LNCaP clone FGC (cell line): ENCODE data around the gene KIF26A.

Experiments
- DNase-seq: peaks from one replicate; pipeline ENCODE4 v3.0.0-alpha.2; 2011; ENCODE audit warnings: low read depth
- H3K4me3 ChIP-seq: 2 replicates; pipeline ENCODE4 v1.5.1; 2011; ENCODE audit warnings: mild to moderate bottlenecking, low read depth, low read length, control low read depth
- TF ChIP-seq, protein P1 (sequence below): IDR thresholded peaks from 2 replicates; pipeline ENCODE4 v1.5.1; 2012; ENCODE audit warnings: mild to moderate bottlenecking; ENCODE audit not compliant: control insufficient read depth, insufficient read depth; ENCODE audit errors: extremely low read depth

Gene KIF26A

DNA sequence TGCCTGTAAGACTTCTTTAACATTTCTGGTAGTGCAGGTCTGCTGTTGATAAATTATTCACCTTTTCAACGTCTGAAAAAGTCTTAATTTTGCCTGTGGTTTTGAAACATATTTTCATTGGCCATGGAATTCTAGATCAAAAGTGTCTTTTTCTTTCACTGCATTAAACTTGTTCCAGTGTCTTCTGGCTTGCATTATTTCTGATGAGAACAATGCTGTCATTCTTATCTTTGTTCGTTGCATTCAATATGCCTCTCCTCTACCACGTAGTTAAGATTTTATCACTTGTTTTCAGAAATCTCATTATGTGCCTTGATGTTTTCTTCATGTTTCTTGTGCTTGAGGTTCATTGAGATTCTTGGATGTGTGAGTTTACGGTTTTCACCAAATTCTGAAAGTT, 13.4 kb upstream of the KIF26A start:
- H3K4me3 ChIP-seq, result no peak overlapping the region
- TF ChIP-seq, protein P1, sequence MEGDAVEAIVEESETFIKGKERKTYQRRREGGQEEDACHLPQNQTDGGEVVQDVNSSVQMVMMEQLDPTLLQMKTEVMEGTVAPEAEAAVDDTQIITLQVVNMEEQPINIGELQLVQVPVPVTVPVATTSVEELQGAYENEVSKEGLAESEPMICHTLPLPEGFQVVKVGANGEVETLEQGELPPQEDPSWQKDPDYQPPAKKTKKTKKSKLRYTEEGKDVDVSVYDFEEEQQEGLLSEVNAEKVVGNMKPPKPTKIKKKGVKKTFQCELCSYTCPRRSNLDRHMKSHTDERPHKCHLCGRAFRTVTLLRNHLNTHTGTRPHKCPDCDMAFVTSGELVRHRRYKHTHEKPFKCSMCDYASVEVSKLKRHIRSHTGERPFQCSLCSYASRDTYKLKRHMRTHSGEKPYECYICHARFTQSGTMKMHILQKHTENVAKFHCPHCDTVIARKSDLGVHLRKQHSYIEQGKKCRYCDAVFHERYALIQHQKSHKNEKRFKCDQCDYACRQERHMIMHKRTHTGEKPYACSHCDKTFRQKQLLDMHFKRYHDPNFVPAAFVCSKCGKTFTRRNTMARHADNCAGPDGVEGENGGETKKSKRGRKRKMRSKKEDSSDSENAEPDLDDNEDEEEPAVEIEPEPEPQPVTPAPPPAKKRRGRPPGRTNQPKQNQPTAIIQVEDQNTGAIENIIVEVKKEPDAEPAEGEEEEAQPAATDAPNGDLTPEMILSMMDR, result no peak
- no peak for DNase-seq

DNA sequence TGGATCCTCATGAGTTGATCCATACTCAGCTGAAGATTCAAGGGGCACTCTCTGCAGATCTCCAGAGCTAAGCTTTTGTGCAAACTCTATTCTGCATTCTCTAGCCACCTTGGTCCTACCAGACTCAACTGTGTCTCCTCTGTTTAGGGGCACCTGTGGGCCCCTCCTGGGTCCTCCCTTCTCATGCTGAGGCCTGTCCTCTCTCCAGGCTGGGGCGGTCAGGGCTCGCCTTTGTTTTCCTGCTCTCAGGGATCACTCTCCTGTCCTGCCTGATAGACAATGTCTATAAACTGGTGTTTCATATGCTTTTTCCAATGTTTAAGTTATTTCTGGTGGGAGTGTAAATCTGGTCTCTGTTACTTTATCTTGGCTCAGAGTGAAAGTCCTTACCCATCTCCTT, 11.6 kb upstream of the KIF26A start:
- TF ChIP-seq, protein P1, result no peak
- no peak for DNase-seq

DNA sequence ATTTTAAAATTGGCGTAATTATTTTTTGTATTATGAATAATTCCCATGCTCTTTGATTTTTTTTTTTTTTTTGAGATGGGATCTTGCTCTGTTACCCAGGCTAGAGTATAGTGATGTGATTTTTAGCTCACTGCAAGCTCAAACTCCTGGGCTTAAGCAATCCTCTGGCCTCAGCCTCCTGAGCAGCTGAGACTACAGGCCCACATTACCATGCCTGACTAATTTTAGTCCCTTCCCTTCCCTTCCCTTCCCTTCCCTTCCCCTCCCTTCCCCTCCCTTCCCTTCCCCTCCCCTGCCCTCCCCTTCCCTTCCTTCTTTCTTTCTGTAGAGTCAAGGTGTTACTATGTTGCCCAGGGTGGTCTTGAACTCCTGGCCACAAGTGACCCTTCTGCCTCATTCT, 9.4 kb upstream of the KIF26A start:
- TF ChIP-seq, protein P1, result no peak
- no peak for DNase-seq
- H3K4me3 ChIP-seq, result no peak overlapping the region

More for the DNA sequence above, 11.6 kb upstream of the KIF26A start:
- no peak overlapping the region for H3K4me3 ChIP-seq

DNA sequence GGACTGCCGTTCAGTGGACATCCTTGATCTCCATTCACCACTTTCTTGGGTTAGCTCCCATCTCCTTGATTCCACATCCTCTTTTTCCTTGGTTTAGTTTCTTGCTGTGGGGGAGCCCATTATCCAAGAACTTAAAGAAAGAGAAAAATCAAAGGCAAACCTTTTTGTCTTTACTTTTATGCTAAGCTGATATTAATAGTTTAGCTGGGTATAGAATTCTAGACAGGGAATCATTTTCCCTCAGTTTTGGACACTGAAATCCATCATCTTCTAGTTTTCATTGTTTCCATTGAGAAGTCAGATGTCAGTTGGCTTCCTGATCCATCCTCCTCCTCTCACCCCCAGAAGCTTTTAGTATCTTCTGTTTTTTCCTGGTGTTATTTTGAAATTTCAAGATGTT, 8.8 kb upstream of the KIF26A start:
- no peak for DNase-seq
- TF ChIP-seq, protein P1, result no peak
- H3K4me3 ChIP-seq, result no peak overlapping the region

DNA sequence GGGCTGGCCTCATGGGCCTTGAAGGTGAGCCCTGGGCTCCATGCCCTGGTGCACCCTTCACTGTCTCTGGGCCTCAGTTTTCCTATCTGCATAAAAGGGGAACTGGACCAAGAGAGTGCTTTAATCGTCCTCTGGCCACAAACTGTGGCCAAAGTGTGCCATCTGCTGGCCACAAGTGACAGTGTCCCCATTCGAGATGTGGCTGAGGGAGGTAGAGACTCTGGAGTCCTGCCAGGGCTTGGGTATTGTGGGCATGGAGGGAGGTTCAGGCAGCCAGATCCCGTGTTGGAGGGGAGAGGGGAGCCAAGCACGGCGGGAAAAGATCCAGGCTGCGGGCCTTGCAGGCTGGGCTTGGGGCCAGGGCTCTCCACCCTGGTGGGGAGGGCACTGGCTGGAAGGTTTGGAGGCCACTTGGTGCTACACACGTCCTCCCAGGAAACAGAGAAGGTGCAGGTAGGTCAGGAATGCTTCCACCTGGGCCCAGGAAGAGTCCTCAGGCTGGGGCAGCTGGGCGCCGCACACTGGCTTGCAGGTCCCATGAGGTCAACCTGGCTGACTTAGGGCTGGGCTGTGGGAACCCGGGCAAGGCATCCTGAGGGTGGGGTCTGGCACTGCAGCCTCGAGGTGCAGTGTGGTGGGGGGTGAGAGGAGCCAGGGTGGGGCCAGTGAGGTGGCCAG, 7.3 kb upstream of the KIF26A start:
- TF ChIP-seq, protein P1, result peak; percentile 93
- DNase-seq, result no peak
- no peak overlapping the region for H3K4me3 ChIP-seq

DNA sequence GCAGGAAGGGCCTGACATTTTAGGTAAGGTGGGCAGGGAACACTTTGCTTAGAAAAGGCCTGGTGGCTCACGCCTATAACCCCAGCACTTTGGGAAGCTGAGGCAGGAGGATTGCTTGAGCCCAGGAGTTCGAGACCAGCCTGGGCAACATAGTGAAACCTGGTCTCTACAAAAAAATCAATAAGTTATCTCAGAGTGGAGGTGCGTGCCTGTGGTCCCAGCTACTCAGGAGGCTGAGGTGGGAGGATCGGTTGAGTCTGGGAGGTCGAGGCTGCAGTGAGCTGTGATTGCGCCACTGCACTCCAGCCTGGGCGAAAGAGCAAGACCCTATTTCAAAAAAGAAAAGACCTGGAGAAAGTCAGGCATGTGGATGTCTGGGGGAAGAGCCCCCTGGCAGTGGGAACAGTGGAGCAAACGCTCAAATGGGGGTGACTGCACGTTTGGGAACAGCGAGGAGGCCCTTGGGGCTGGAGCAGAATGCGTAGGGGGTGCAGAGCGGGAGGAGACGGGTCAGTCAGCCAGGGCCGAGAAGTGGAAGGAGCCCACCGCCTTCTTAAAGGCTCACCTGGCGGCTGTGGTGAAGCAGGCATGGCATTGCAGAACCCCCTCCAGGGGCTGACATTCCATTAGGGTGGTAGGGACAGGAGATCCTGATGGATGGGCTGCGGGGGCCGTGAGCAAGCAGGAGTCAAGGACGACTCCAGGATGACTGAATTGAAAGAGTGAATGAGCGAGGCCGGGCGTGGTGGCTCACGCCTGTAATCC, 6.2 kb upstream of the KIF26A start:
- TF ChIP-seq, protein P1, result no peak
- H3K4me3 ChIP-seq, result no peak overlapping the region
- DNase-seq, result no peak
